HG03575 (cell line): ENCODE measurements around the gene ALOX12B.
"Not testable (repeated sequence)": the region's sequence is repeated elsewhere in the genome, so short reads cannot be mapped to it uniquely, and the experiment has no call there.

Experiments used
- ATAC-seq: cut with Tn5 transposase; IDR thresholded peaks from one replicate; pipeline ENCODE4 v1.9.1; 2021; ENCODE audit not compliant: unreplicated experiment, insufficient number of reproducible peaks, low FRiP score; ENCODE audit errors: extremely low read depth

The ALOX12B gene

DNA sequence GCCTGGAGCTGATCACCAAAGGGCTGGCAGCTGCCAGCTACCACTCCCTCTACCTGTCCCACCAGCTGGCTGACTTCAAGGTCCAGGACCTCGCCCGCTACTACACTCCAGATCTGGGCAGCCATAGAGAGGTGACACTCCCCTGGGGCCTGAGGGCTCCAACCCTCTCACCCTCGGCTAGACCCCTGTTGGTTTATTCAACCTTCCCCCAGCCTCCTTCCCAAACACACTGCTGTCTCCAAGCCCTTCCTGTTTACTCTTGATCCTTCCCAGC lies 18.0 kb downstream of the ALOX12B start:
- no peak for ATAC-seq

DNA sequence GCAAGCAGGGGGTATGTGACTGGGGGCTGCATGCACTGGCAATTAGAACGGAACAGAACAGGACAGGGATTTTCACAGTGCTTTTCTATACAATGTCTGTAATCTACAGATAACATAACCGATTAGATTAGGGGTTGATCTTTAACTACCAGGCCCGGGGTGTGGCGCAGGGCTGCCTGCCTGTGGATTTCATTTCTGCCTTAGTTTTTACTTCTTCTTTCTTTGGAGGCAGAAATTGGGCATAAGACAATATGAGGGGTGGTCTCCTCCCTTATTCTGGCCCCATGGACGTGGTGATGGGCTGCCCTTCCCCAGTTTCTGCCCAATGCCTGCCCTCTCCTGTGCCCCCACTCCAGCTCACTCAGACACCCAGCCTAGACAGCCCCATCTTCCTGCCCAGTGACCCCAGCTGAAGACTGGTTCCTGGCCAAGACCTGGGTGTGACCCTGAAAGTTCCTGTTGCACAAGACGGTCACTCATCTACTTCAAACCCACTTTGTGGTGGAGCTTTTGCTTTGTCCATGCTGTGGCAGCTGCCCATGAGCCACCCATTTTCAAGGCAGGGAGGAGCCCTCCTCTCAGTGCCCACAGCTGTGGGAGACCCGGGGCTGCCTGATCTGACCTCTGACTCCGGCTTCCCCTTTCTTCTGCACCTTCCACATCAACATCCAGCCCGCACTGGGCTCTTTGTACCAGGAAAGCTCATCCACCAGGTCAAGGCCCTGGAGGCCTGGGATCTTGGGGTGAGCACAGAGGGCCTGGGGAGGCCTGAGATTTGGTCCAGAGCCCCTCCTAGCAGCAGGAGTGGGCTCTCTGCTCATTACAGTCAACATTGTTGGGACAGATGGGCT lies 18.6 kb downstream of the ALOX12B start:
- ATAC-seq = no peak

DNA sequence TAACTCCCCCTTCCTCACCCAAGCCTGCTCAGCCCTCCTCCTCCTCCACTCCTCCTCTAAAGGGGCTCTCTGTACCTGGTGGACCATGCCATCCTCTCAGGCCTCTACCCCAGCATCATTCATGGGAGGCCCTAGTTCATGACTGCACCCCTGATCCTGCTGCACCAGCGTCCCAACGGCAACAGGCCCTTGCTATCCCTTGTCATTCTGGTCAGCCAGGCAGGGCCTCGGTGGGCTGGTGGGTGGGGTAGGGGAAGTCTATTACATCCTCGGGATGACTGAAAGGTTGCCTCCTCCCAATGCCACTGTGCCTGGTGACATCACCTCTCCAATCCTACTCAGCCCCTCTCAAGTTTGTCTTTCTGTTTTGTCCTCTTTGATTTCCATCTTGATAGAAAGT lies 19.7 kb downstream of the ALOX12B start:
- ATAC-seq = no peak

DNA sequence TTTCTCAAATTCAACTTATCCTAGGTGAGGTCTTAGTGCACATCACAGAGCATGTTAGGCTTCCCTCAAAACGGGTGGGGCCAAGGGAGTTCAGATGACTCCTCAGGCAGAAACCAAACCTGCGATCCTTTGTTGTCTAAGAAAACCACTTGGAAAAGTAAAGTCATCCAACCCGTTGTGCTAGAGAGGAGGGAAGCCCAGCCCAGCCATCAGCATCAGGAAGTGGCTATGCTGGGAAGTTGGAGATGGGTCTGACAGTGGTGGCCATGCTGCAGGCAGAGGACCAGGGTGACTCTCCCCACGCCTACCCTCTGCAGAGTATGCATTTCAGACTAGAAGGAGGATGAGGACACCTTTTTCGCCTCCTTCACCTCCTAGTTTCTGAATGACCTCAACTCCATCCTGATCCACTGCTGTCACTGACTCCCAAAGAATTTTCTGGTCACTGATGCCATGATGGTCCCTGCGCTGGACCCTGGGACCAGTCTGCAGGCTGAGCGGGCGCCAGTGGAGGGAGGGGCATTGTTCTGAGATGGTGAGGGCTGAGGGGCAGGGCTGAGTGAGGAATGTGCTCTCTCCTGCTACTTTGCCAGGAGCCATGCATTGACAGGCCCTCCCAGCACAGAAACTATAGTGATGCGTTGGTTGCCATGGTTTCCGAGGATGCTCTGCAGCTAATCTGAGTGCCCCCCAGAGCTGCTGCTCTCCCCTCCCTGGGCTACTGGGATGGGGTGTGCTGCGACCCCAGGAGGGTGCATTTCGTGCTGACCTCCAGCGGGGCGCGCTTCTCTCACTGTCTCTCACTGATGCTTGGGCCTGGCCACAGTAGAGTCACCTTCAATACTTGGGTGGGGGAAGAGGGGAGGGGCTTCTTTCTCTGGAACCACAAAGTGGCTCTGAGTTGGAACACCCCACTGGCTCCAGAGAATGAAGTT lies 20.4 kb downstream of the ALOX12B start:
- ATAC-seq = no peak

DNA sequence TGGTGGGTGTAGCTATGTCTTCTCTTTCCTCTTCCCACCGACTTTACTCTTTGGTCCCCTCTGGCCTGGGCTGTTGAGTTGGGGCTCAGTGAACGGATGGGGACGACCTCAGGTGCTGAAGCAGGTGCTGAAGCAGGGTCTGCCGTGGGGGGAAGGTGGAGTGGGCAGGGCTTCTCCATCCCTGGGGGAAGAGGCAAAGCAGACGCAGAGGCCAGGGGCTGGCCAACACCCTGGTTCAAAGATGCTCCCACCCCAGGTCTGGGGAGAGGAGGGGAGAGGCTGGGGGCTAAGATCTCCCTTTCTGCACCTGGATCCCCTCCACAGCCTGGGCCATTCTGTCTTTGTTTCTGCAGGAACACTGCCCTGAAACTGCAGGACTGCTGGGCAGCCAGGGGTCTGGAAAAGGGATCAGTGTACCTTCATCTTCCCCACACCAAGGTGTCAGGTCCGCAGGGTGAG lies 22.9 kb downstream of the ALOX12B start:
- ATAC-seq = no peak

DNA sequence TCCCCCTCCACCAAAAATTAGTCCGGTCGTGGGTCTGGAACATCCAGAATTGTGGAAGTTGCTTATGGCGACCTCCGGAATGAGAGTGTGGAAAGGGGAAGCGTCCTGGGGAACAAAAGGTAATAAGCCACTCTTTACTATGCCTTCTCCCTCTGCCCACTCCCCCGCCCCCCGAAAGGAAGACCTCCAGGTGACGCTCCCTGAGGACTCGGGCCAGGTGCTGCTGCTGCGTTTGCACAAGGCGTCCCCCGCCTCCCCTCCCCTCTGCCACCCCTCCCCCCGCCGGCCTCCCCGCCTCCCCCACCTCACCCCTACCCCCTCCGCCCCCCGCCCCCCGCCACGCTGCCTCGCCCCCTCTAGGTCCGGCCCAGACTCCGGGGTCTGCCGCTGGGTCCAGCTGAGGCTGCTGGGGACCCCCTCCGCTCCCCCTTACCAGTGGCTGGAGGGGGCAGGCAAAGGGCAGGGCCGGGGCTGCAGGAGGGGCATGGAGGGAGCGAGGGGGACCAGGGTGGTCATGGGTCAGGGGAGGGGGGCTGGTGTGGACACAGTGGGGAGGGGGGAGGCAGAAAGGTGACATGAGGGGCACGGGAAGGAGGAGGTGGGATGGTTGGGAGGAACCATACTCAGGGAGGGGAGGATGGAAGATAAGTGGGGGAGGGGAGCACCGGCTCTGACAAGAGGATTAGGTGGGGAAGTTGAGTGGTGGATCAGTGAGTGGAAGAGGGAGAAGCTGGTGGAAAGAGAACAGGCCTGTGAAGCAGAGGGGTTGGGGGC lies 23.6 kb downstream of the ALOX12B start:
- no peak for ATAC-seq

DNA sequence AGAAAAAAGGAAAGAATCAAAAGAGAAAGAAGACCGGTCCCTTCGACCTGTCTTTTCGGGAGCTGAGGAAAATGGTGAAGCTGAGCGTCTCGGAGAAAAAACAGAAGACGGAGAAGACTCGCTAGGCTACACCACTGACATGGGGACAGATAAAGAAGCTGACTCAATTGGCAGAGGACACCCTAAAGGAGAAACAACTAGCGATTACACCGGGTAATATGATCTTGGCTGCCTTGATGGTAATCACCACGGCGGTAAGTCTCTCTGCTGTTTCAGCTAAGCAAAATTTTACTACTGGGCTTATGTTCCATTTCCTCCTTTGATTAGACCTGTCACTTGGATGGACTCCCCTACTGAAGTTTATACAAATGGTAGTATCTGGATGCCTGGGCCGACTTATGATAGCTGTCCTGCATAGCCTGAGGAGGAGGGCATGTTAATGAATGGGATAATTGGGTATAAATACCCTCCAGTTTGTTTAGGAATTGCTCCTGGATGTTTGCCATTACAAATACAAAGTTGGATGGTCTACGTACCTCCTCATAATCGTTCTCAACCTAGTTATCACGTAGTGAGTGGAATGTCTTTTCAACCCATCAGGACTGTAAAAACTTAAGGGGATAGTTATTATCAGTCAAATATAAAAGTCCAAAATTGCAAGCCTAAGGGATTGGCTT lies 24.6 kb downstream of the ALOX12B start:
- ATAC-seq = no peak

DNA sequence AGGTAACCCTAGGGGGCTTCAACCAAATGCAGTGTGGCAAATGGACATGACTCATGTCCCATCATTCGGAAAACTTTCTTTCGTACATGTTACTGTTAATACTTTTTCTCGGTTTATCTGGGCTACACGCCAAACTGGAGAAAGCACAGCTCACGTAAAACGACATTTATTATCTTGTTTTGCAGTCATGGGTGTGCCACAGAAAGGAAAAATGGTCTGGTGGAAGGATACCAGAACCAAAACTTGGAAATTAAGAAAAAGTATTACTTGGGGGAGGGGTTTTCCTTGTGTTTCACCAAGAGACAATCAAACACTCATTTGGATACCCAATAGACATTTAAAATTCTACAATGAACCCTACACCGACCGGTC lies 25.1 kb downstream of the ALOX12B start:
- ATAC-seq = no peak

DNA sequence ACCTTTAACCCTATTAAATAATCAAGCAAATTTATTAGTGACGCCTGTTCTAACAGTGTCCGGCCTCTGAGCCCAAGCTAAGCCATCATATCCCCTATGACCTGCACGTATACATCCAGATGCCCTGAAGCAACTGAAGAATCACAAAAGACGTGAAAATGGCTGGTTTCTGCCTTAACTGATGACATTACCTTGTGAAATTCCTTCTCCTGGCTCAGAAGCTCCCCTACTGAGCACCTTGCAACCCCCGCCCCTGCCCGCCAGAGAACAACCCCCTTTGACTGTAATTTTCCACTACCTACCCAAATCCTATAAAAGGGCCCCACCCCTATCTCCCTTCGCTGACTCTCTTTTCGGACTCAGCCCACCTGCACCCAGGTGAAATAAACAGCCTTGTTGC lies 25.7 kb downstream of the ALOX12B start:
- ATAC-seq = not testable (repeated sequence)

DNA sequence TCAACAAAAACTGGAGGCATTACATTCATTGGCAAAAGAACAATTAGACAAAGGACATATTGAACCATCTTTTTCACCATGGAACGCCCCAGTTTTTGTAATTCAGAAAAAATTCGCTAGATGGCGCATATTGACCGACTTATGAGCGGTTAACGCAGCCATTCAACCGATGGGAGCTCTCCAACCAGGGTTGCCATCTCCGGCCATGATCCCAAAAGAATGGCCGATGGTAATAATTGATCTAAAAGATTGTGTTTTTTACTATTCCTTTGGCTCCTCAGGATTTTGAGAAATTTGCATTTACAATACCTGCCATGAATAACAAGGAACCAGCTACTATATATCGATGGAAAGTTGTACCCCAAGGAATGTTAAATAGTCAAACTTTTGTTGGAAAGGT lies 27.2 kb downstream of the ALOX12B start:
- ATAC-seq = no peak

DNA sequence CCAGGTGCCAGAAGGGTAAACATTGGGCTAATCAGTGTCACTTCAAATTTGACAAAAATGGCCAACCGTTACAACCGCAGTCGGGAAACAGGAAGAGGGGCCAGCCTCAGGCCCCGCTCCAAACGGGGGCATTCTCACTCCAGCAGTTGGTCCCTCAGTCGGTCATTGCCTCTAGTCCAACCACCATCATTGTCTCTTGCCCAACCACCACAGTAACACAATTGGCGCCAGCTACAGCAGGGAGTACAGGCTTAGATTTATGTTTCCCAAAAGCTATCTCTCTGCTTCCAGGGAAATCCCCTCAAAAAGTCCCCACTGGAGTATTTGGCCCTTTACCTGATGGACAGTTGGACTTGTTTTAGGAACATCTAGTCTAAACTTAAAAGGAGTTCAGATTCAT lies 28.4 kb downstream of the ALOX12B start:
- no peak for ATAC-seq

DNA sequence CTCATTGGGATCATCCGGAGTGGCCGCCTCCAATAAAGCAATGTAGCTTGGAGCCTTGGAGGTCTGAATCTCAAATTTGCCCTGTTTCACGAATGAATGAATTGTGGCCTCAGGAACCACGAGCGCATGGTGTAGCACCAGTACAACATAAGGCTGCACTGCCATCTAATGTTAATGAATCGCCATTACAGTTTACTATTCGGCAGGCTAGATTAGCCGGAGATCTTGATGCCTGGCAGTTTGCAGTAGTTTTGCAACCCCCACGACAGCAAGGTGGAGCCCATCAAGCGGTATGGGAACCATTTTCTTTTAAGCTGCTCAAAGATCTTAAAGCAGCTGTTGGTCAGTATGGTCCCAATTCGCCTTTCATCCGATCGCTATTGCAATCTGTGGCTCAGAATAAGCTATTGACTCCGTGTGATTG lies 29.8 kb downstream of the ALOX12B start:
- no peak for ATAC-seq

DNA sequence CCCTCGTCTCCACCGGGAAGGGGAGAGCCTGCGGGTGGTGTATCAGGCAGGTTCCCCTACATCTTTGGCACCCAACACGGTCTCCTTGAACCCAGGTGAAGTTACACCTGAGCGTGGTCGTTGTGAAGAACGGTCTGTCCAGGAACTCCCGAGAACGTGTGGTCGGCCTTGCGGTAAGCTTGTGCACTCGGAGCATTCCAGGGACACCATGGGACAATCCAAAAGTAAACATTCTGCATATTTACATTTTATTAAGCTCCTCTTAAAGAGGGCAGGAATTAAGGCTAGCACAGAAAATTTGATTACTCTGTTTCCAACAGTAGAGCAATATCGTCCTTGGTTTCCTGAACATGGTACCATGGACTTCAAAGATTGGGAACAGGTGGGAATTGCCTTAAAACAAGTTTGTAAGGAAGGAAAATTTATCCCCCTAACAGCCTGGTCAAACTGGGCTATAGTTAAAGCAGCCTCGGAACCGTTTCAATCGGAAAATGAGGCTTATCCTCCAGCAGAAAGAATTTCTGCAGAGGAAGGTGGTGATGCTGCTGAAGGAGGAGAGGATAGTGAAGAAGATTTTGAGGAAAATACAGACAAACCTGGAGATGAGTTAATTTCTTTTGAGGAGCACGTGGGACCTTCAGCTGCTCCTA lies 30.4 kb downstream of the ALOX12B start:
- ATAC-seq = no peak

DNA sequence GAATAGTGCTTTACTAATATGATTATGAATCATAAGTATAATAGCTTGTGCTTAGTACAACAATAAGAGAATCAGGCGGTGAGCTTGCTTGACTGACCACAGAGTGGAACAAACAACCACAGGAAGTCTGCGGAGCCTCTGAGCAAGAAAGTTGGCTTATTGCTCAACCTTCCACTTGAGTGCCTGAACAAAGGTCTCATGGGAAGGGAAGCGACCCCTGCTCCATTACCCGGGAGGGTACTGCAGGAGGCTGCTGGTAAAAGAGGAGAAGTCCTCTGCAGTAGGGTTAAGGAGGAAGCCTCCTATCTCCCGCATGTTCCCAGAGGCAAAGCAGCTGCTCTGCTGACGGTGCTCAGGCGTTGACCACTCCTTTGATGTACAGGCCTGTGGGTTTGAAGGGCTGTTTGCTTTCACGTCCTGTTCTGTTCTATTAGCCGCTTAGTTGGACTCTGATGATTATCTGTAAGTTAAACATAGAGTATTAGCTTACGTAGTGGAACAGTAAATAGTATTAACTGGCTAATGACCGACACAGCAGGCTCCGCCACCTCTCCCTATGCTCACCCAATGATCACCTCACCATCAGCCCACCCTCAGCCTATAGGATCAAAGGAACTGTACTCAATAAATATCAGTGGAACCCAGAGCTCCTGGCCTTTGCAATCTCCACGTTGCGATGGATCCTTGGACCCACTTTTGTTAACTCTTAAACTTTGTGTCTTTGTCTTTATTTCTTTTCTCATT lies 31.1 kb downstream of the ALOX12B start:
- no peak for ATAC-seq

DNA sequence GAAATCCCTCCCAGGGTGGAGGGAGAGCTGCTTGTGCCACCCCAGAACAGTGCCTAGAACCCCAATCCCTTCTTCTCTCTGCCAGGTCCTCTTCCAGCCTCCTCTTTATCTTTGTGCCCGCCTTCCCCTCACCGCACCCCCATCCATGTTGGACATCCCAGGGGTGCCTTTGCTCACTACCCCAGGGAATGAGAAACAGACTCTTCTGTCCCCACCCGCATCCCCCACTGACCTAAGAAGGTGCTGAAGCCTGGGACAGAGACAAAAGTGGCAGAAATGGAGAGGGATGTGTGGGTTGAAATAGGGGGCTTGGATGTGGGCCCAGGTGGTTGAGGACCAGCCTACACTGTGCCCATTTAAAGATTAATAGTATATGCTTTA lies 31.7 kb downstream of the ALOX12B start:
- no peak for ATAC-seq

DNA sequence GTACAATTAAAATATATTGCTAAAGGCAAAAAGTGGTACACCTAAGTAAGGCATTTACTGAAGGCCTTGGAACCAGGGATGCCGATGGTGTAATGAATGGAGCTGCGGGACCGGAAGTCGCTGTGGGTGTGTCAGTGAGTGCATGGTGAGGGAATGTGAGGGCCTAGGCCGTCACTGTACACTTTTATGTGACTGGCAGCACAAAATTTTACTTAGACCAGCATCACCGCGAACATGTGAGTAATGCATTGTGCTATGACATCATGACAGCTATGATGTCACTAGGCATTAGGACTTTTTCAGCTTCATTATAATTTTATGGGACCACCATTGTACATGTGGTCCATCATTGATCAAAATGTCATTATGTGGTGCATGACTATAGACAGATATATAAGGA lies 33.9 kb downstream of the ALOX12B start:
- no peak for ATAC-seq

DNA sequence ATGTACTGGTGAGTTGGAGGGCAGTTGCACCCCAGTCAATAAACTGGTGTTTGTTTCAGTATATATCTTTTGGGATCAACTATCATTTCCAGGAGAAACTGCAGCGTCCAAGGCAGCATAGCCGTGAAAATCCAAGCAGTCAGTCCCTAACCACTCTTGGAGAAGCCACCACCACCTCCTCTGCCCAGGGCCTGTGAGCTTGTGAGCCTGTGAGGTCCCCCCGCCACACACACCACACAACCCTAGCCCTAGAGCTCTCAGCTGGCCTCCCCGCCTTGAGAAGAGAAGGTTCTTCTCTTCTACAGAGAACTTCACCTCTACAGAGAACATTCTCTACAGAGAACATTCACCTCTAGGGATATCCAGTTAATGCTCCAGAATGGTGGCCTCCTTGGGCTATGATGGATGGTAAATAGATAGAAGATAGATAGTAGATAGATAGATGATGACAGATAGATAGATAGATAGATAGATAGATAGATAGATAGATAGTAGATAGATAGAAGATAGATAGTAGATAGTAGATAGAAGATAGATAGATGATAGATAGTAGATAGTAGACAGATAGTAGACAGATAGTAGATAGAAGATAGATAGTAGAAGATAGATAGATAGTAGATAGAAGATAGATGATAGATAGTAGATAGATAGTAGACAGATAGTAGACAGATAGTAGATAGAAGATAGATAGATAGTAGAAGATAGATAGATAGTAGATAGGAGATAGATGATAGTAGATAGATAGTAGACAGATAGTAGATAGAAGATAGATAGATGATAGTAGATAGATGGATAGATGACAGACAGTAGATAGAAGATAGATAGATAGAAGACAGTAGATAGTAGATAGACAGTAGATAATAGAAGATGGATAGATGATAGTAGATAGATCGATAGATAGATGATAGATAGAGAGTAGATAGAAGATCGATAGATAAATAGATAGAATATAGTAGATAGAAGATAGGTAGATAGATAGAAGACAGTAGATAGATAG lies 35.0 kb downstream of the ALOX12B start:
- no peak for ATAC-seq
